ENCODE measurements around the gene ARMC8. TPM values are rescaled to one million over a fixed set of nuclear protein-coding genes. Genes with fewer than 3 reads are reported as not detected.
A peak's percentile ranks its signal among the peaks of the same experiment; 100 is the strongest.

ARMC8 gene
- total RNA-seq, 2 experiments from 2014 or later: 50.4 to 53.2 TPM

- POLR2A ChIA-PET: interaction anchor here (0.6 to 2.6 kb wide), 8 partner anchors 13 to 1617 kb away, joined by 3 to 30 read pairs (median 3); partner anchors contain the start of gene ARMC8
- Mint-ChIP-seq H3K27me3 (ENCODE audit: low read depth) (no peaks in the 10 kb centered on the region), H3K4me3 (peak within 1 kb of the TSS; percentile 97), H3K4me1 (ENCODE audit: low read depth) (peaks cover 32% of the 10 kb centered on the region), H3K9me3 (ENCODE audit: insufficient read depth) (no peaks in the 10 kb centered on the region), H3K27ac (peak within 1 kb of the TSS; percentile 98), H3K36me3 (ENCODE audit: low read depth) (peaks cover 31% of the 10 kb centered on the region)
- CTCF ChIA-PET: interaction anchor here (0.7 to 3.3 kb wide), 6 partner anchors 11 to 419 kb away, joined by 3 to 15 read pairs (median 4); partner anchors contain the start of genes ARMC8 and CEP70
- peak; percentile 92 for ATAC-seq
- peak; percentile 85 for DNase-seq
Observed at GRCh38 chr3:138174421-138175131, 12.5 kb upstream of the ARMC8 start, which contains the start of gene DBR1. Gene DBR1 (minus strand): TSS chr3:138174921. CDS start chr3:138174795, 126 bp downstream.

- ATAC-seq: peak; percentile 91
- CTCF ChIA-PET: interaction anchor here (0.9 to 1.6 kb wide), 11 partner anchors 9 to 756 kb away, joined by 3 to 13 read pairs (median 4); partner anchors contain the start of genes CEP70 and NME9
- H3K27me3 Mint-ChIP-seq (ENCODE audit: low read depth): peaks cover 3% of the 10 kb centered on the region
- H3K27ac Mint-ChIP-seq: no peak overlapping the region
- no peaks in the 10 kb centered on the region for H3K4me1 Mint-ChIP-seq (ENCODE audit: low read depth)
- H3K9me3 Mint-ChIP-seq (ENCODE audit: insufficient read depth): no peaks in the 10 kb centered on the region
- DNase-seq: peak; percentile 60
- POLR2A ChIA-PET: no interaction called here
- no peak overlapping the region for H3K4me3 Mint-ChIP-seq
- H3K36me3 Mint-ChIP-seq (ENCODE audit: low read depth): peaks cover 2% of the 10 kb centered on the region
Observed at GRCh38 chr3:138180375-138181029, 6.6 kb upstream of the ARMC8 start.

DNA sequence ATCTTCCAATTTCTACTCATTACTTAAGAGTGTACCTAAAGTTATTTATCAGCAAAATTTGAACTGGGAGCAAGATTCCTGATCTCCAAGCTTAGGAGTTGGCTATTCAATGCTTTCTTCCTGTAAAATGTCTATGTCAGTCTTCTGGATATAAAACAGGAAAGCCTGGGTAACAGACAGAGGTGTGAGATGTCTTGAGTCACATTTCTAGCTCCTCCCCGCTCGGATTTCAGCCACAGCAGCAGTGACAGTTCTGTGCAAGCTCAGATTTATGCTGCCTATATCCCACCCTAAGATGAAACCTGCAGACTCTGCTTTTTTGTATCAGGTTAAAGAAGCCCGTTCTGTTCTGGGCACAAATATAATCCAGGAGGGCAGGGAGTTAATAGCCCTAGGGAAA is 2.1 kb upstream of the ARMC8 start:
- H3K9me3 Mint-ChIP-seq (ENCODE audit: insufficient read depth): no peaks in the 10 kb centered on the region
- POLR2A ChIA-PET: no interaction called here
- CTCF ChIA-PET: interaction anchor here (0.9 kb wide), 1 partner anchor 9 kb away, joined by 3 read pairs; no protein-coding TSS in a partner anchor
- ATAC-seq (no peak), DNase-seq (no peak)
- no peak overlapping the region for H3K27ac Mint-ChIP-seq
- peaks cover 26% of the 10 kb centered on the region for H3K4me1 Mint-ChIP-seq (ENCODE audit: low read depth)
- H3K4me3 Mint-ChIP-seq: no peak overlapping the region
- peaks cover 4% of the 10 kb centered on the region for H3K36me3 Mint-ChIP-seq (ENCODE audit: low read depth)
- H3K27me3 Mint-ChIP-seq (ENCODE audit: low read depth): peaks cover 5% of the 10 kb centered on the region

DNA sequence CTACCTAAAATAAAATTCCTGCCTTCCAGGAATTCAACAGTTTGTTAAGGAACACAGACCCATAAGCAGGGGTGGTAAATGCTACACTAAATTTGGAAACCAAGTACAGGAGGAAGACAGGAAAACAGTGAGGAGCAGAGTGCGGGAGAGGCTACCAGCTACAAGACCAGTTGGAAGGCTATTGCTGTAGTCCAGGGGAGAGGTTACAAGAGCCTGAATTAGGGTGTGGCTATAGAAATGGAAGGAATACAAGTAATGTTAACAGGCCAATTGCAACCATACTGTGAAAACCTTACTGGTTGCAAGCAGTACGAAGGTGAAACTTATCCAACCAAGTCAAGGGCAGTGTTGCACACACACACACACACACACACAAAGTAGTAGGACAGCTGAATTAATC is 880 bp upstream of the ARMC8 start:
- ChIA-PET POLR2A (interaction anchor here (1.0 to 3.1 kb wide), 3 partner anchors 12 to 104 kb away, joined by 3 to 30 read pairs (median 4); partner anchors contain the start of gene DBR1), CTCF (interaction anchor here (0.6 to 2.7 kb wide), 4 partner anchors 8 to 730 kb away, joined by 3 to 15 read pairs (median 6); partner anchors contain the start of gene DBR1)
- H3K27ac Mint-ChIP-seq: no peak overlapping the region

GRCh38 chr3:138186803-138187295 is 252 bp upstream of the ARMC8 start:
- ChIA-PET CTCF (interaction anchor here (1.3 to 2.7 kb wide), 4 partner anchors 8 to 729 kb away, joined by 3 to 15 read pairs (median 6); partner anchors contain the start of gene DBR1), POLR2A (interaction anchor here (0.5 to 3.1 kb wide), 6 partner anchors 9 to 121 kb away, joined by 3 to 30 read pairs (median 3); partner anchors contain the start of gene DBR1)
- Mint-ChIP-seq H3K27ac (peak overlapping the region; percentile 96), H3K4me3 (peak overlapping the region; percentile 94), H3K9me3 (ENCODE audit: insufficient read depth) (no peaks in the 10 kb centered on the region), H3K36me3 (ENCODE audit: low read depth) (peaks cover 14% of the 10 kb centered on the region), H3K4me1 (ENCODE audit: low read depth) (peaks cover 34% of the 10 kb centered on the region), H3K27me3 (ENCODE audit: low read depth) (peaks cover 3% of the 10 kb centered on the region)
- DNase-seq (peak; percentile 92), ATAC-seq (peak; percentile 92)

More for the DNA sequence above, 880 bp upstream of the ARMC8 start:
- Mint-ChIP-seq H3K4me3 (peak overlapping the region; percentile 94), H3K9me3 (ENCODE audit: insufficient read depth) (no peaks in the 10 kb centered on the region), H3K4me1 (ENCODE audit: low read depth) (peaks cover 30% of the 10 kb centered on the region), H3K27me3 (ENCODE audit: low read depth) (peaks cover 5% of the 10 kb centered on the region), H3K36me3 (ENCODE audit: low read depth) (peaks cover 8% of the 10 kb centered on the region)
- DNase-seq (no peak), ATAC-seq (no peak)

DNA sequence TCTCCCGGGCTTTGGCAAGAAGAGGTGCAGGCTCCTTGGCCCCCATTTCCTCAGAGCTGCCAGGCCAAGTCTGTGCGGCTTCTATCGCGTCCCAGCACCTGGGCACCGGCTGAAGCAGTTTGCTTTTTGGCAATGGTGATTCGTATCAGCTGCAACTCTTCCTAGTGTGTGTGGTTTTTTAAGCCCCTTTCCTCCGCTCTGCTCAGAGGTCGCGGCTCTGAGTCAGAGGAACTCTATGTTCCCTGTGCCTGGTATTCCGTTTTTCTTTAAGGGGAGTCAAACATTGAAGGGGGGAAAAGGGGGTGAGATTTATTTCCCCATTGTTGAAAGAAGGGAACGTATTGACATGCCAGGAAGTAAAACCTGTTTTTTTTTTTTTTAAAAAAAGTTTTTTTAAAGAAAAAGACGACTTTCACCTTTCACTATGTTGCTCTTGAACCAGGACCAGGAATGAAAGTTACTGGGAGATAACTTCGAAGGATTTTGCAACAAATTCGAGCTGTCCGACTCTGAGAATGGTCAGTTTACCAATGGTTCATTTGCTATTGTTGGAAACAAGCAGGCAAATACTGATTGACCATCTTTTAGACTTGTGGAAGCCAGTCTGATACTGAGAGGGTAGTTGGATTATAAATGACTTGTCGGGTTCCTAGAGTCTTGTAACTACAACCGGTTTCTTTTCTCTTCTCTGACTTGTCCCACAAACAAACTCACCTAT is 1.1 kb downstream of the ARMC8 start:
- Mint-ChIP-seq H3K36me3 (ENCODE audit: low read depth) (peaks cover 14% of the 10 kb centered on the region), H3K9me3 (ENCODE audit: insufficient read depth) (no peaks in the 10 kb centered on the region), H3K27ac (peak overlapping the region; percentile 96), H3K4me1 (ENCODE audit: low read depth) (peaks cover 34% of the 10 kb centered on the region), H3K27me3 (ENCODE audit: low read depth) (peaks cover 3% of the 10 kb centered on the region), H3K4me3 (peak overlapping the region; percentile 94)
- ChIA-PET CTCF (interaction anchor here (1.3 to 2.7 kb wide), 2 partner anchors 10 to 14 kb away, joined by 3 to 15 read pairs; partner anchors contain the start of gene DBR1), POLR2A (interaction anchor here (0.8 to 3.1 kb wide), 4 partner anchors 14 to 122 kb away, joined by 3 to 30 read pairs (median 3); partner anchors contain the start of gene DBR1)
- no peak for ATAC-seq
- no peak for DNase-seq

GRCh38 chr3:138195481-138195880 is 8.4 kb downstream of the ARMC8 start:
- H3K4me3 Mint-ChIP-seq: no peak overlapping the region
- peaks cover 24% of the 10 kb centered on the region for H3K36me3 Mint-ChIP-seq (ENCODE audit: low read depth)
- DNase-seq (no peak), ATAC-seq (no peak)
- H3K27me3 Mint-ChIP-seq (ENCODE audit: low read depth): no peaks in the 10 kb centered on the region
- ChIA-PET POLR2A (interaction anchor here (1.0 kb wide), 1 partner anchor 9 kb away, joined by 3 read pairs; the partner anchor contains the start of gene ARMC8), CTCF (no interaction called here)
- no peaks in the 10 kb centered on the region for H3K9me3 Mint-ChIP-seq (ENCODE audit: insufficient read depth)
- H3K27ac Mint-ChIP-seq: no peak overlapping the region
- H3K4me1 Mint-ChIP-seq (ENCODE audit: low read depth): peaks cover 20% of the 10 kb centered on the region

DNA sequence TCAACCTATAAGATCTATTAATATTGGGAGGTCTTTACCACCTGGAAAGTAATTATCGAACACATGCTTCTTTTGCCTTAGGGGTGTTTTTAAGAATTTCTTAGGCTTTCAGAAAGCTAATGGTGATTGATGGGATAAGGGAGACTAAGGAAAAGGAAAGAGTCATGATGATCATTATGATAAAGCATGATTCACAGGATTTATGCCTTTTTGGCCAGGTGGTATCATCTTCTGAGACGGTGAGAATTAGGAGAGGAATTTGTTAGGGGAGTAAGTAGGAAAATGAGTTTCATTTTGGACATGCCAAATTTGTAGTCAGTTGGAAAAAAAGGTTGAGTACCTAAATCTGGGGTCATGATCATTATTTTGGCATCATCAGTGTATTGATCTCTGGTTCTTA is 8.9 kb downstream of the ARMC8 start:
- ChIA-PET CTCF (no interaction called here), POLR2A (interaction anchor here (1.0 kb wide), 1 partner anchor 9 kb away, joined by 3 read pairs; the partner anchor contains the start of gene ARMC8)
- H3K36me3 Mint-ChIP-seq (ENCODE audit: low read depth): peaks cover 21% of the 10 kb centered on the region
- H3K9me3 Mint-ChIP-seq (ENCODE audit: insufficient read depth): no peaks in the 10 kb centered on the region
- no peak for DNase-seq
- no peak overlapping the region for H3K4me3 Mint-ChIP-seq
- H3K4me1 Mint-ChIP-seq (ENCODE audit: low read depth): peaks cover 17% of the 10 kb centered on the region
- ATAC-seq: no peak
- no peak overlapping the region for H3K27ac Mint-ChIP-seq
- no peaks in the 10 kb centered on the region for H3K27me3 Mint-ChIP-seq (ENCODE audit: low read depth)

- H3K27ac Mint-ChIP-seq: no peak overlapping the region
- ChIA-PET CTCF (interaction anchor here (0.9 kb wide), 1 partner anchor 133 kb away, joined by 3 read pairs; no protein-coding TSS in a partner anchor), POLR2A (interaction anchor here (1.1 kb wide), 1 partner anchor 22 kb away, joined by 3 read pairs; no protein-coding TSS in a partner anchor)
- H3K9me3 Mint-ChIP-seq (ENCODE audit: insufficient read depth): no peaks in the 10 kb centered on the region
- H3K4me3 Mint-ChIP-seq: no peak overlapping the region
- no peak for ATAC-seq
- DNase-seq: peak; percentile 37
- peaks cover 15% of the 10 kb centered on the region for H3K36me3 Mint-ChIP-seq (ENCODE audit: low read depth)
- no peaks in the 10 kb centered on the region for H3K27me3 Mint-ChIP-seq (ENCODE audit: low read depth)
- peaks cover 13% of the 10 kb centered on the region for H3K4me1 Mint-ChIP-seq (ENCODE audit: low read depth)
Observed at GRCh38 chr3:138197058-138197457, 10.0 kb downstream of the ARMC8 start.

DNA sequence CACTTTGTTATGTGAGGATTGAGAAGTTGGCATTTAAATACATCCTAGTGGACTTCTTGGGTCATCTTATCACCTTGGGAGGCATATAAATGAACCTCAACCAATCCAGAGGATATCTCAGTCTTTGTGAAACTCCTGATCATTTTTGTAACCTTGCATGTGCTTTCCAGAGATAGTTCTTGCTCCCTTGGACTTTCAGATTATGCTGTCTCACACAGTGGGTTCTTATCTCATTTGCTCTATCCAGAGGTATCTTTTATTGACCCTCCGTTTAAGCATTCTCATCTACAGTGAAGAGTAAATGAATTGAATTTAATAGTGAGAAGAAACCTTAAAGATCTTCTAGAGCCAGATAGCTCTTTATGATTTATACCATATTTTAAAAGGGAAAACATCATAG is 10.4 kb downstream of the ARMC8 start:
- POLR2A ChIA-PET: interaction anchor here (1.1 kb wide), 1 partner anchor 22 kb away, joined by 3 read pairs; no protein-coding TSS in a partner anchor
- Mint-ChIP-seq H3K4me1 (ENCODE audit: low read depth) (peaks cover 13% of the 10 kb centered on the region), H3K9me3 (ENCODE audit: insufficient read depth) (no peaks in the 10 kb centered on the region), H3K27me3 (ENCODE audit: low read depth) (no peaks in the 10 kb centered on the region), H3K36me3 (ENCODE audit: low read depth) (peaks cover 15% of the 10 kb centered on the region), H3K27ac (no peak overlapping the region), H3K4me3 (no peak overlapping the region)
- CTCF ChIA-PET: interaction anchor here (0.9 kb wide), 1 partner anchor 133 kb away, joined by 3 read pairs; no protein-coding TSS in a partner anchor
- DNase-seq: no peak
- no peak for ATAC-seq

DNA sequence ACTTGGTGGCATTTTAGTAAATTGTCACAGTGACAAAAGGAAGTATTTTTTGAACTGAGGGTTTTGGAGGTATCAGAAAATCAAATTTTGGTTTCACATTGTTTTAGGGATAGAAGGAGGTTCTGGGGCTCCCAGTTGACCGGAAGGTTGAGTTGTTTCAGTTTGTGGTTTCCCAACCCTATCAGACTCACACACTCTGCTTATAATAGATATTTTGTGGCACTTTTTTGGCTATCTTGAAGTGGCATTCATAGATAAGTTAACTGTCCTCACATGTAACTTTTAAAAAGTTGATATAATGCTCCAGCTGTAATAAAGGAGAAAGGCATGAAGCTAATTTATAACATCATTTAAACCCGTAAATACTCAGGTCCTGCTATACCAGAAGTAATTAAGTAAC is 12.8 kb downstream of the ARMC8 start:
- ChIA-PET CTCF (interaction anchor here (0.8 kb wide), 1 partner anchor 42 kb away, joined by 3 read pairs; no protein-coding TSS in a partner anchor), POLR2A (no interaction called here)
- no peak for ATAC-seq
- no peak overlapping the region for H3K4me3 Mint-ChIP-seq
- no peak for DNase-seq
- H3K9me3 Mint-ChIP-seq (ENCODE audit: insufficient read depth): no peaks in the 10 kb centered on the region
- no peaks in the 10 kb centered on the region for H3K27me3 Mint-ChIP-seq (ENCODE audit: low read depth)
- peaks cover 19% of the 10 kb centered on the region for H3K36me3 Mint-ChIP-seq (ENCODE audit: low read depth)
- H3K4me1 Mint-ChIP-seq (ENCODE audit: low read depth): peaks cover 18% of the 10 kb centered on the region
- H3K27ac Mint-ChIP-seq: no peak overlapping the region

Data from activated CD8-positive, alpha-beta T cell treated with anti-CD3 and anti-CD28 coated beads, Interleukin-2, amount 10 ng/mL, durations not matched to agents 7 days and 5 days (primary cell).